A673 (cell line): ENCODE results near the gene NUMA1. TPM values are rescaled to one million over a fixed set of nuclear protein-coding genes. Genes with fewer than 3 reads are reported as not detected.

Experiments used
- BruUV-seq: library from RNA; stranded (reverse); fragments of 400-500 nt; replicated peaks from 2 replicates; lab custom pipeline; 2021; lab: Mats Ljungman, UMichigan
- CTCF ChIA-PET: fragments of 300-600 bp; sonication (Branson Sonifier 250); formaldehyde crosslinking; loops from one replicate; lab custom pipeline; 2022; ENCODE audit warnings: antibody characterized with exemption; lab: Charles Lee
- POLR2A ChIA-PET: fragments of 300-600 bp; sonication (Branson Sonifier 250); formaldehyde crosslinking; loops from one replicate; lab custom pipeline; 2022; ENCODE audit warnings: antibody characterized with exemption; ENCODE audit not compliant: low non-redundant PET; lab: Charles Lee
- DNase-seq: peaks from one replicate; pipeline ENCODE4 v3.0.0-alpha.2; 2015; ENCODE audit warnings: low spot score
- H3K27ac ChIP-seq: fragments of 200-600 bp; sonication (generic); 2 replicates; pipeline ENCODE4 v1.5.1; 2016; ENCODE audit warnings: mixed run types, low read depth, mild to moderate bottlenecking, mixed read lengths, antibody characterized with exemption, low read length; ENCODE audit not compliant: poor library complexity, severe bottlenecking
- H3K27me3 ChIP-seq: fragments of 200-600 bp; sonication (generic); replicated peaks from 2 replicates; pipeline ENCODE4 v1.6.1; 2017; ENCODE audit warnings: mixed run types, low read depth, mild to moderate bottlenecking, mixed read lengths, antibody characterized with exemption, low read length; ENCODE audit not compliant: insufficient read depth, poor library complexity
- H3K36me3 ChIP-seq: fragments of 200-600 bp; sonication (generic); 2 replicates; pipeline ENCODE4 v1.6.1; 2016; ENCODE audit warnings: mixed run types, mild to moderate bottlenecking, mixed read lengths, antibody characterized with exemption, low read length; ENCODE audit not compliant: insufficient read depth, poor library complexity, severe bottlenecking
- H3K4me1 ChIP-seq: fragments of 200-600 bp; sonication (generic); 2 replicates; pipeline ENCODE4 v1.6.1; 2017; ENCODE audit warnings: mixed run types, mild to moderate bottlenecking, mixed read lengths, antibody characterized with exemption, low read length; ENCODE audit not compliant: insufficient read depth, poor library complexity, severe bottlenecking
- H3K4me3 ChIP-seq: fragments of 200-600 bp; sonication (generic); 2 replicates; pipeline ENCODE4 v1.5.1; 2016; ENCODE audit warnings: low read depth, mixed run types, mild to moderate bottlenecking, mixed read lengths, low read length; ENCODE audit not compliant: poor library complexity, severe bottlenecking
- H3K9me3 ChIP-seq: fragments of 200-600 bp; sonication (generic); 2 replicates; pipeline ENCODE4 v1.6.1; 2016; ENCODE audit warnings: mixed run types, low read depth, mild to moderate bottlenecking, mixed read lengths, antibody characterized with exemption, low read length; ENCODE audit not compliant: poor library complexity, severe bottlenecking
- CTCF ChIP-seq: fragments of 300-800, 200-600 bp; sonication (generic); conservative IDR thresholded peaks from 2 replicates; pipeline ENCODE4 v1.5.1; 2017; ENCODE audit warnings: low read depth, mild to moderate bottlenecking, antibody characterized with exemption, low read length, moderate library complexity, mixed read lengths
- EZH2 ChIP-seq: fragments of 200-600 bp; sonication (generic); IDR thresholded peaks from 2 replicates; pipeline ENCODE4 v1.6.1; 2017; ENCODE audit warnings: borderline replicate concordance, low read depth, mild to moderate bottlenecking, mixed read lengths, antibody characterized with exemption, low read length; ENCODE audit not compliant: poor library complexity, severe bottlenecking
- intact Hi-C: fragments of 100-400 bp; cut with micrococcal nuclease; formaldehyde crosslinking; loops from one replicate; pipeline ENCODE4 v1.10.0; 2022; ENCODE audit not compliant: unreplicated experiment
- total RNA-seq: library from RNA; stranded (reverse); gene quantifications from 2 replicates; pipeline ENCODE4 v1.2.3, GENCODE V29; 2021

Gene NUMA1
- total RNA-seq, 1 experiment from 2014 or later, result 216 TPM

GRCh38 chr11:72007089-72007476, 73.3 kb downstream of the NUMA1 start:
- ChIA-PET POLR2A (no interaction called here), CTCF (no interaction called here)
- BruUV-seq, result no TSS peak
- no peaks in the 10 kb centered on the region for H3K9me3 ChIP-seq
- H3K27me3 ChIP-seq, result no peaks in the 10 kb centered on the region
- no peak for DNase-seq
- peaks cover 98% of the 10 kb centered on the region for H3K36me3 ChIP-seq
- H3K4me3 ChIP-seq, result no peak overlapping the region
- no peaks in the 10 kb centered on the region for H3K4me1 ChIP-seq
- H3K27ac ChIP-seq, result no peak overlapping the region
- TF ChIP-seq EZH2 (no peak), CTCF (no peak)
- intact Hi-C loops, result no loop called here

DNA sequence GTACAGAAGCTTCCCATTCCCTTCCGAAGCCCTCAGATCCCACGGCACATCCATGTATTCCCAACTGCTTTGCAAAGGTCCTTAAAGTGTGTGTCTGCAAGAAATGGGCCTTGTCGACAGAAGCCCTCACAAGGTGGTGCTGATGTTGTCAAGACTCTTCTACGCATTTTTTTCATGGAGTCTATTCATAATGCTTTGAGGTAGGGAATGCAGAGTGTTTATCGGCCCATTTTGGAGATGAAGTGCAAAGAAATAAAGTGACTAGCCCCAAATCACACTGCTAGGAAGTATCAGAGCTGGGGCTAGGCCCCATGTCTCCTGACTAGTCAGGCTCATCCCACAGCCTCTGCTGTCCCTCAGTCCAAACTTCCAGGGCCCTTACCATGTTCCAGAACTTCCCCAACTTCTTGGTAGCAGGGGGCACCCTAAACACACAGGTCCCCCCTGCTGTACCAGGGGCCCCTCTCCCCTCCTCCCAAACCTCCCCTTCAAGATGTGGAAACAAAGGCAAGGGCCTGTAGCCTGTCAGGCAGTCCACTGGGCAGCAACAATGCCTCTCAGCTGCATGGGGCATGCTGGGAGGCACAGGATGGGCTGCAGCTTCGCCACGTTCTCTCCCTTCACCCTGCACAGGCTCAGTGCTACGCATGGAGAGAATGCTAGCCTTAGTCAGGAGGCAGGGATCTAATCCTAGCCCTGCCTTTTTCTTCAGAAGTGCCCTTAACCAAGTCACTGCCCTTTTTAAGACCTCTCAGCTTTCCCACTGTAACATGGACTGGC, 73.8 kb downstream of the NUMA1 start:
- Histone ChIP-seq H3K9me3 (no peaks in the 10 kb centered on the region), H3K27me3 (no peaks in the 10 kb centered on the region), H3K27ac (no peak overlapping the region), H3K4me1 (no peaks in the 10 kb centered on the region), H3K36me3 (peaks cover 98% of the 10 kb centered on the region), H3K4me3 (no peak overlapping the region)
- intact Hi-C loops, result no loop called here
- CTCF ChIA-PET, result no interaction called here
- POLR2A ChIA-PET, result no interaction called here
- DNase-seq, result no peak
- TF ChIP-seq CTCF, result no peak
- TF ChIP-seq EZH2, result no peak
- no TSS peak for BruUV-seq

- DNase-seq, result no peak
- H3K27ac ChIP-seq, result no peak overlapping the region
- BruUV-seq, result no TSS peak
- H3K4me1 ChIP-seq, result no peaks in the 10 kb centered on the region
- no peaks in the 10 kb centered on the region for H3K27me3 ChIP-seq
- TF ChIP-seq EZH2 (no peak), CTCF (no peak)
- H3K36me3 ChIP-seq, result peaks cover 94% of the 10 kb centered on the region
- H3K9me3 ChIP-seq, result no peaks in the 10 kb centered on the region
- ChIA-PET CTCF (no interaction called here), POLR2A (no interaction called here)
- intact Hi-C loops, result no loop called here
- H3K4me3 ChIP-seq, result no peak overlapping the region
Observed at GRCh38 chr11:72005347-72006260, 74.7 kb downstream of the NUMA1 start.
